HG03139 (cell line): ENCODE measurements around the gene SLC12A3.
"Not testable (repeated sequence)": the region's sequence is repeated elsewhere in the genome, so short reads cannot be mapped to it uniquely, and the experiment has no call there.

Experiments
- ATAC-seq: cut with Tn5 transposase; IDR thresholded peaks from one replicate; pipeline ENCODE4 v1.9.1; 2021; ENCODE audit not compliant: unreplicated experiment

Gene SLC12A3

DNA sequence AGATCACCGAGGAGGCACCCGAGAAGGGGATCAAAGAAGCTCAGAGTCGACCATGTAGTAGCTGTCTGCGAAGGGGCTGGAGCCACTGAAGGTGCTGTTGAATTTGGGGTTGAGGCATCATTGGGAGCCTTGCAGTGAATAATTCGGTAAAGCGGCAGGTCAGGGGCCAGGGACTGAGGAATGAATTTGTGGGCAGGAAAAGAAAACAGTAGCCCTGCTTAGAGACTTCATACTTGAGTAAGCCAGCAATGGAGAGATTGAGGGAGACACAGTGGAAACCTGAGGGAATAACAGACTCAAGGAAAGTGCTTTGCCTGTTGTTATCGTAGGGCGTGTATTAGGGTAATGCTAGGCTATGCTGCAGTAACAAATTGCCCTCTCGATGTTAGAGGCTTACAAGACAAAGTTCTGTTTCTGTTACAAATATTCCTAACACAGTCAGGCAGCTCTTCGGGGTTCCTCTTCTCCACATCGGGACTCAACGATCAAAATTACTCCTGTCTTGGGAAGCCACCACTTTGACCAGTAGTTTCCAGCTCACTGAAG, 53.5 kb downstream of the SLC12A3 start:
- ATAC-seq, result no peak

DNA sequence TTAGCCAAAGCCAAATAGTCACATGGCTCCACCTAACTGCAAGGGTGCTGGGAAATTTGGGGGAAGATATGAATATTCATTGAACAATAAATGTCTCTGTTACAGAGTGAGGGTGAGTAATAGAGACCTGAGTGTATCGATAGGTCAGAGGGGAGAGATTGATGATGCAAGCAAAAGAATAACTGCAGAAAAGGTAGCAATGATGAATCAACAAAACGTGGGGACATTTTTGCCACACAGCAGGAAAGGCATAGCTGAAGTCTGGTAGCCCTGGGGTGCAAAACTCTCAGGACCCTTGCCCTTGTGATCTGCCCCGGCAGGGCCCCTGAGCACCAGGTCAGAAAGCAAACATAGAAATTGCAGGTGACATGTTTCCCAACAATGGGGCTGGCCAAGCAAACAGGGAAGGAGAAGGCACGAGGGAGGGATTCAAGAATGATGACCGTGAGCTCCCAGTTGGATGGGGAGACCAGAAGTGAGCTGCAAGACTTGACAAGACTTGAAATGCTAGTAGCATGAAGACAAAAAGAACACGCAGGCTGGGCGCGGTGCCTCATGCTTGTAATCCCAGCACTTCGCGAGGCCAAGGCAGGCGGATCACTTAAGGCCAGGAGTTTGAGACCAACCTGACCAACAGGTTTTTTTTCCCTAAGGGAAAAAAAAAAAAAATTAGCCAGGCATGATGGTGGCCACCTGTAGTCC, 54.2 kb downstream of the SLC12A3 start:
- no peak for ATAC-seq

DNA sequence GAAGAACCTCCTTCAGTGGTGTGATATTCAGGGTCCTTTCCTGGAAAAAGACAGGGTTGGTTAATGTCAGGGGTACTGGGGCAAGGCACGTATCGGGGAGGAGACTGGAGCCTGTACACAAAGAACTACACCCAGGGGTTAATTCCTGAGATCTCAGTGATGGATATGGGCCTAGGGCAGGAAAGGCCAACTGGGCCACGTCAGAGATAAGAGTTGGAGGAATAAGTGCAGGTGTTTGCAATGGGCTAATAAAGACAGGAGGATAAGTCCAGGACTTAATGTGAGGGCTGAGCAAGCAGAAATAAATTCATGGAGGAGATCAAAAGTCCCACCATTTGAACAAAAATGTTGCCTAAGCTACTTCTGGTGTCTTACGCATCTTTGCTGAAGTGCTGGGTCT, 56.6 kb downstream of the SLC12A3 start:
- ATAC-seq, result no peak

DNA sequence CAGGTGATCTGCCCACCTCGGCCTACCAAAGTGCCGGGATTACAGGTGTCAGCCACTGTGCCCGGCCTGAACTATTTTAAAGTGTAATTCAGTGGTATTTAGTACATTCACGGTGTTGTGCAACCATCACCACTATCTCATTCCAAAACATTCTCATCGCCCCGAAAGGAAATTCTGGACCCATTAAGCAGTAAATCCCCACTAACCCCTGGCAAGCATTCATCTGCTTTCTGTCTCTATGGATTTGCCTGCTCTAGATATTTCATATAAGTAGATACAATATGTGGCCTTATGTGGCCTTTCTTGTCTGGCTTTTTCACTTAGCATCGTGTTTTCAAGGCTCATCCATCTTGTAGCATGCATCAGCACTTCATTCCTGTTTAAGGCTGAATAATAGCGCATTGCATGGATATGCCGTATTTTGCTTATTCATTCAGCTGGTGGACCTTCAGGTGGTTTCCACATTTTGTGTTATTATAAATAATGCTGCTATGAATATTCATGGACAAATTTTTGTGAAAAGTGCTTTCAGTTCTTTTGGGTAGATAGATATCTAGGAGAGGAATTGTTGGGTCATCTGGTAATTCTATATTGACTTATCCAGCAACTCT, 58.6 kb downstream of the SLC12A3 start:
- ATAC-seq, result no peak

DNA sequence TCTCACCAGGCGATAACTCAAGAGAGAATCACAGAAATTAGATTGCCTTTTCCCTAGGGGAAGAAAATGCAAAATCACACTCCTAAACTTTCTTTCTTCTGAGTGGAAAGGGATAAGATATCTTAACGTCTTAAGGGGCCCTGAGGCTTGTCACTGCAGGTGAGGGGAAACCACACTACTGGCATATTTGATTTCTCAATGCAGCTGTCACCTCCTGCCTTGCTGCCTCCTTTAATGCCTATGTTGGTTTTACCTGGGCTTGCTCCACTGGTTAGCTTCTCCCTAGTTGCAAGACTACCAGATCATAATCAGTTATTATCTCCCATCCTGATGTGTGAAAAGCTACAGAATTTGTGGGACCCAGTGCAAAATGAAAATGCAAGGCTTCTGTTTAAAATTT, 62.5 kb downstream of the SLC12A3 start:
- no peak for ATAC-seq

DNA sequence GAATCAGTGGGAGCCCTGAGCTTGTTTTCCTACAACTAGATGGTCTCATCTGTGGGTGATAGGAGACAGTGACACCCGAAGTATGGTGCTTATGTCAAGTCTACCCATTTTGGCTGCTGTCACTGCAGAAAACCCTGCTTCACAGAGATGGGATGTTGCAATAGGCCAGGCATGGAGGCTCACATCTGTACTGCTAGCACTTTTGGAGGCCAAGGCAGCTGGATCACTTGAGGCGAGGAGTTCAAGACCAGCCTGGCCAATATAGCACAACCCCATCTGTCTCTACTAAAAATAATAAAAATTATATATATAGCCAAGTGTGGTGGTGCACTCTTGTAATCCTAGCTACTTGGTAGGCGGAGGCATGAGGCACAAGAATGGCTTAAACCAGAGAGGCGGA, 64.6 kb downstream of the SLC12A3 start:
- ATAC-seq, result no peak

DNA sequence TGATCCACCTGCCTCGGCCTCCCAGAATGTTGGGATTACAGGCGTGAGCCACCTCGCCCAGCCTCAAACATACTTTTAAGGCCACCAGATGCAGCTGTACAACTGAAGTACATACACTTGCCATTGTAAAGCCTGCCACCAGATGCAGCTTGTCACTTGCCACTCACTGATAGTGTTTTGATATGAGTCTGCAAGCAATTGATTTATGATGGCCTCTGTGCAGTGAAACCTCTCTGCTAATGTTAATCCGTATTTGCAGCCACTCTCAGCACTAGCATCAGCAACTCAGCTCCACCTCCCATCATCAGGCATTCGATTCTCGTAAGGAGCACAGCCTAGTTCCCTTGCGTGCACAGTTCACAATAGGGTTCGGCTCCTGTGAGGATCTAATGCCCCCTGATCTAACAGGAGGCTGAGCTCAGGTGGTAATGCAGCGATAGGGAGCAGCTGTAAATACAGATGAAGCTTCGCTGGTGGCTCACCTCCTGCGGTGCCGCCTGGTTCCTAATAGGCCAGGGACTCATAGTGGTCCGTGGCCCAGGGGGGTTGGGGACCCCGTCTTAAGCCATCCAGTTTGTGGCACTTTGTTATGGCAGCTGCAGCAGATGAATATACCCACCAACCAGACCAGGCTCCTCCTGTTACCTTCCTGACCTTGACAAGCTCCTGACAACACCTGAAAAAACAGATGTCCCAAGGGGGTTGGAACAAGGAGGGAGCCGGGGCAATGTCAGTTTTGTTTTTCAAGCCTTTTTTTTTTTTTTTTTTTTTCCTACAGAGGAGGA, 65.7 kb downstream of the SLC12A3 start:
- ATAC-seq, result no peak

DNA sequence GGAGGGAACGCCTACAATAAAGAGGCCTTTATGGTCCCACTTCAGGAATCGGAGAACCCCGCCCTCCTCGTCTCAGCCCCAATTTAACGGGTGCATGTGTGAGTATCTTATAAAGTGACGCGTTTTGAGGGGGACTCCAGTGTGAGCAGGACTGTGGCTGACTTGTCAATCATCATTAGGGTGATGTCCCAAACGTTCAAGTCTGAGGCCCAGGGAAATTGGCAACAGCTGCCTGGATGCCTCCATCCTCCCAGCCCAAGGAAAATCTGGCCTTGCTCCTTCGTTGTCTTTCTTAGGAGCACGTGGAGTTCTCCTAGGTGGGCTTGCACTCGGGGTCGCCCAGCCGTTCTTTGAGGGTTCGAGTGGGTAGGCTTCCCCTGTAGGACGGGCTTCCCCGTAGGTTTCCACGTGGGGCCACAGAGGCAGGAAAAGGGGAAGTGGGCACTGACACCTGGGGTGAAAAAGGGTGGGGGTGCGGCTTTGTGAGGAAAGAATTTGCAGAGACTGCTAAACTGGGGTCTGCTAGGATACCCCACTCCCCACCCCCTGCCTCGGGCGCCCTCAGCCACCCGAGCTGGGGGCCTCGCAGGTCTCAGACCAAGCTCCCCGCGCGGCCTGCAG, 66.4 kb downstream of the SLC12A3 start:
- ATAC-seq, result peak; percentile 32

DNA sequence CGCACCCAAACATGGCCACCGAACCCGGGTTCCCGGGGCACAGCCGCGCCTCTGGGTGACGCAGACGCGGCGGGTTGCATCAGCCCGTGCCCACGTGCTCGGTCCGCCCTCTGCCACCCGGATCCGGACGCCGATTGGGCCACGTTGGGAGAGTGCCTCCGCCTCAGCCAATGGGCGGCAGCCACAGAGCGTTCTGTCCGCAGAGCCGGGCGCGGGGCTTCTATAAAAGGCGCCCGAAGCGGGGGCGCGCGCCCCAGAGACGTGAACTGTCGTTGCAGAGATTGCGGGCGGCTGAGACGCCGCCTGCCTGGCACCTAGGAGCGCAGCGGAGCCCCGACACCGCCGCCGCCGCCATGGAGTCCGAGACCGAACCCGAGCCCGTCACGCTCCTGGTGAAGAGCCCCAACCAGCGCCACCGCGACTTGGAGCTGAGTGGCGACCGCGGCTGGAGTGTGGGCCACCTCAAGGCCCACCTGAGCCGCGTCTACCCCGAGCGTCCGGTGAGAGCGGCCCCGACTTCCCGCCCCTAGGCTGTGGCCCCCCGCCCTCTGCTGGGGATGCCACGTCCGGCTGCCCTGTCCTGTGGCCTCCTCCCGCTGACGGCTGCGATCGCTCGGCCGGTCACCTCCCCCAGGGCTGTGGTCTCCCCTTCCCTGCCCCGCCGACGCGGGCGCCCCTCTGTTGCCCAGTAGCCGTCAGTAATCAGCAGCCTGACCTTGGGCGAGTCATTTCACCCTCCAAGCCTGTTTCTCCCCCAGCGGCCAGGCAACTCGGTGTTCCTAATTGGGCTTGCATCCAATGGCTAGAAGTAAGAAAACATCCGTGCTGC, 67.1 kb downstream of the SLC12A3 start, which contains the start of gene HERPUD1:
HERPUD1 (plus strand) TSS at position 251 of the 829 bp plus-strand sequence; CDS start at position 354, 103 bp downstream.
- peak; percentile 75 for ATAC-seq

DNA sequence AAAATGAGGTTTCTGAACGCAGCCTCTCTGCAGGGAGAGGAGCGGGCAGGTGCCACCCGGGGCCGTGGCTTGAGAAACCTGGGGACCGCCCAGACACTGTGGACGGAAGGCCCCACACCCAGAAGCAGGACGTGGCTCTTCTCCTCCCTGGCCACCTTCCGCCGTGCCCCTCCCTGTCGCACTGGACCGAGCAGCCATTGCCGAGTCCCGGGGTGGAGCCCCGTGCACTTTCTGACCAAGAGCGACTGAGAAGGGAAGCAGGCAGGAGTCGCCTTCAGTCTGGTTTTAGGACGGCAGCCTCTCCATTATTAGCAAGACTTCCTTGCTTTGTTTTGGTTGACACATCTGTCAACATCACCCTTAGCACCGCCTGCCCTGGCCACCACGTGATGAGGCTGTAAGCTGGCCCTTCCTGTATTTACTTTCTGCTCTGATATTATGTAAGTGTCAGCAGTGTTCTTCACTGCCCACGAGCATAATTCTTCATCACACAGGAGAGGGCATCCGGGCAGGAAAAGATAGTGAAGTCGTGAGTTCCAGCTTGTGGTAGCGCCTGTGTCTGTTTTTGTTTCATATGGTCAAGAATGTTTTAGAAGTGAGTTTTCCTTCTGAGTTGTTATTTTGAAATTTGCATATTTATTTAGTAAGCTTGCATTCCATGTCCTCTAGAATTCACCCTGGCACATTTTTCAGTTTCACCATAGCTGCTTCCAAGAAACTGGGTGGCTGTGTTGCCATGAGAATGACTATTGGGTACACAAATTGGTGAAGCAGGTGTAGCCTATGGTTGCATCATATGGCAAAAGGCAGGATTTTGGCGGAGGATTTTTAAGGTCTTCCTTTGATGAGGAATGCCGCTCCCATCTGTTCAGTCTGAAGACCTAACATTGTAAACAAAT, 68.0 kb downstream of the SLC12A3 start:
- ATAC-seq, result no peak

DNA sequence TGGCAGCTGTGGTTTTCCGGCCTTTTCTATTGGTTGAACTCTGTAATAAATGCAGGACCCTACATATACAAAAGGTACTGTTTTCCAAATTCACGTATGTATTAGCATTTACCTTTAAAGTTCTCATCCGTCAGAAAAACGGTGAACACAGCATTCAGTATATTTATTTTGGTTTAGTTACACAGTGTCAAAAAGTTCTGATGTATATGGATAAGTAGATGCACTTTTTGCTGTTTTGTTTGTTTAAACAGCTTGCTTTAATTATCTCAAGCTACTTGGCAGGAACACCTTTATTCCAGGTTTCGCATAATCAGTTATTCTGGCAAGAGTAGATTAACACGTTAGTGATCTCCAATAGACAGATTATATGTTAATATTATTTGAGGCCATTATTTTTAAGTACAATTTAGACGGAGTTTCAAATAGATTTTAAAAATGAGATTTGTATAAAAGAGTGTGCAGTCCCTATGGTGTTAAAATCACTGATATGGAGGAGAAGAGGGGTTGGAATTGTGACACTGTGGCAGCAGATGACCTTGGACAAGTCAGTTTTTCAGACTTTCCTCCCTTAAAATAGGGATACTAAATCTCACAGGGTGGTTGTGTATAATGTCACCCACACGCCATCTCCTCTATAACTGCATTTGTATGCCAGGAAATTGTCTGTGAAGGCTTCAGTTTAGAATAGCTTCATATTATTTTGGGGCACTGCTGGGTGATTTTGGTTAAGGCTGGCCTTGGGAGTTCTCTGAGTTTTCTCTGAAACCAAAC, 69.0 kb downstream of the SLC12A3 start:
- no peak for ATAC-seq

DNA sequence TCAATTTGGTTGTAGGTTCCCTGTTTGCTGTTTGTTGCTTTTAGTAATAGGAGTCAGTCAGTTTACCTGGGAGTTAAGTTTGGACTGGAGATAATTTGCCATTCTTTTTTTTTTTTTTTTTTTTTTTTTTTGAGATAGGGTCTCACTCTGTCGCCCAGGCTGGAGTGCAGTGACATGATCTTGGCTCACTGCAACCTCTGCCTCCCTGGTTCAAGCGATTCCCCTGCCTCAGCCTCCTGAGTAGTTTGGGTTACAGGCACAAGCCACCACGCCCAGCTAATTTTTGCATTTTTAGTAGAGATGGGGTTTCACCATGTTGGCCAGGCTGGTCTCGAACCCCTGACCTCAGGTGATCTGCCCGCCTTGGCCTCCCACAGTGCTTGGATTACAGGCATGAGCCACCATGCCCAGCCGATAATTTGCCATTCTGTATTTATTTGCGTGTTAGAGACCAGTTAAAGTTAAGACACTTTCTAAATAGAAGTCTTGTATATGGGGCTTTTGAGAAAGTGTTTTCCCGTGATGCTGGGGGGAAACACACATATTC, 69.7 kb downstream of the SLC12A3 start:
- not testable (repeated sequence) for ATAC-seq

DNA sequence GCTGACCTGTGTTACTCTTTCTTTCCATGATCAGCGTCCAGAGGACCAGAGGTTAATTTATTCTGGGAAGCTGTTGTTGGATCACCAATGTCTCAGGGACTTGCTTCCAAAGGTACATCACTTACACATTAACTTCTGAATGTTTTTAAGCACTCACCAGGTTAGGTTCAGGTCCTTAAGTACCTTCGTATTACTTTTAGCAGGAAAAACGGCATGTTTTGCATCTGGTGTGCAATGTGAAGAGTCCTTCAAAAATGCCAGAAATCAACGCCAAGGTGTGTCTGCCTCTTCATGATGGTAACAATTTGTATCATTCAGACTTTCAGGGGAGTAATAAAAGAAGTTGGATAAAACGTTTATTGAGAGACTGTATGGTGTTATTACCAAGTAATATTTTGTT, 70.2 kb downstream of the SLC12A3 start:
- ATAC-seq, result no peak

DNA sequence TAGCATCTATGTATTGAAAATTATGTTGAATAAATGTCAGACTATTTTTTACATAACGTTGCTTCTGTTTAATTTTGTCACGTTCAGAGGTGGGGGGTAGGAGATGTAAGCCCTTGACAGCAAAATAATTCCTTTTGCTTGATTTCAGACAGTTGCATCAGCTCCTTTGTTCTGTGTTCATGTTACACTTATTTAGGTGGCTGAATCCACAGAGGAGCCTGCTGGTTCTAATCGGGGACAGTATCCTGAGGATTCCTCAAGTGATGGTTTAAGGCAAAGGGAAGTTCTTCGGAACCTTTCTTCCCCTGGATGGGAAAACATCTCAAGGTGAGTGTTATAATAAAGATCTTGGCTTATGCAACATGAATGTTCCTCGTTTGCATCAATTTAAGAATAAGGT, 71.5 kb downstream of the SLC12A3 start:
- no peak for ATAC-seq

DNA sequence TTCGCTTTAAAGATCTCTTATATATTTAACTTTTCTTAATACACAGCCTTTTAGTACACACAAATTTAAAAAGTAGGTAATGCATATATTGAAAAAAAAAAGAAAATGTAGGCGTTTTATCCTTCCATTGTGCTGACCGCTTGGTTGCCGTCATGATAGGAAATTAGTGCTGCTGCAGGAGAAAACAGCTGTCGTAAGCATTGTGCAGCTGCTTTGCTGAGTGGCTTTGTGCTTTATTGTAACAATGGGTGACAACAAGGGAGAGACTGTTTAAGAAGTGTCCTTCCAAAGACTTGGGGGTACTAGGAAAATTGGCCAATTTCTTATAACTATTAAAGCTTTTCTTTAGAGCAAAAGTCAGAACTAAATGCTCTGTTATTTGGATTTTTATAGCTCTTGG, 71.9 kb downstream of the SLC12A3 start:
- ATAC-seq, result no peak

DNA sequence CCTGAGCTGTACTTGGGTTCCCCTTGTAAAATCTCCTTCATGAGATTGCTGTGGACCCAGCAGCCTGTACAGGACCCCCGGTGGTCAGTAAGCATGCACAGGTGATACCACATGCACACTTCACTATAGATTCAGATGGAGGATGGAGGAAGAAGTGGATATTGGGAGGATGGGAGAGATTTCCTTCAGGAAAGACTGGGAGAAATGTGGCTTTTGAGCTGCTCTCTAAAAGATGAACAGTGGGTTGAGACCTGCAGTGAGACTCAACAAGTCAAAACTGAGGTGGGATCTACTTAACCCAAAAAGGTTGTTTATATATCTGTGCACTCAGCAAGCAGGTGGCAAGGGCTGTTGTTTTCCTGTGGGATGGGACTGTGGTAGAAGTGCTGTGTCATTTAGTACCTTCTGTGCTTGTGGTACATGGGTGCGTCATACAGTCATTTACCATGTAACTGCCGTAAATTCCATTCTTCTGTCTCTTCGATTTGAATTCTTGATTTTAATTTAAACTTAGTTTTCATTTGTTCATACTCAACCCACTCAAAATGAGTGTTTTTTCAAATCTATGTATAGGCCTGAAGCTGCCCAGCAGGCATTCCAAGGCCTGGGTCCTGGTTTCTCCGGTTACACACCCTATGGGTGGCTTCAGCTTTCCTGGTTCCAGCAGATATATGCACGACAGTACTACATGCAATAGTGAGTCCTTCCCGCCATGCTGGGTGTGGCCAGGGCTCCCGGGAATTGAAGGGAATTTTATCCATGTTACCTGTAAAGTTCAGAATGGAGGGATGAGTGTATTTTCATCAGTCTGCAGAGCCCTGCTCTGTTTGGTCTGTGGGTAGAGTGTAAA, 73.9 kb downstream of the SLC12A3 start:
- no peak for ATAC-seq

DNA sequence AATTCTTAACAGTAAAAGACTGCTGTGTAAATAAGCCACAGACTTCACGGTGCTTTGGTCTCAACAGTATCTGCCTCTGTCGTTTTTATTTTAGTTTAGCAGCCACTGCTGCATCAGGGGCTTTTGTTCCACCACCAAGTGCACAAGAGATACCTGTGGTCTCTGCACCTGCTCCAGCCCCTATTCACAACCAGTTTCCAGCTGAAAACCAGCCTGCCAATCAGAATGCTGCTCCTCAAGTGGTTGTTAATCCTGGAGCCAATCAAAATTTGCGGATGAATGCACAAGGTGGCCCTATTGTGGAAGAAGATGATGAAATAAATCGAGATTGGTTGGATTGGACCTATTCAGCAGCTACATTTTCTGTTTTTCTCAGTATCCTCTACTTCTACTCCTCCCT, 74.8 kb downstream of the SLC12A3 start:
- ATAC-seq, result no peak
